DND-41 (cell line): ENCODE measurements around the gene SLC38A5.

Source experiments
- ATAC-seq: fragments of 200-7000 bp; cut with Tn5 transposase; 3 replicates; pipeline ENCODE4 v1.9.1; 2021; ENCODE audit warnings: low read depth; ENCODE audit not compliant: insufficient read depth
- DNase-seq: peaks from one replicate; pipeline ENCODE4 v3.0.0-alpha.2; 2020
- H2AFZ ChIP-seq: 2 replicates; pipeline ENCODE4 v1.6.0; 2012; ENCODE audit warnings: low read depth, low read length
- H3K27ac ChIP-seq: 2 replicates; pipeline ENCODE4 v1.5.1; 2012; ENCODE audit warnings: low read length, inconsistent platforms
- H3K27me3 ChIP-seq: fragments of 200-600 bp; sonication (generic); 2 replicates; pipeline ENCODE4 v1.6.0; 2012; ENCODE audit warnings: low read length, mild to moderate bottlenecking, inconsistent platforms; ENCODE audit not compliant: insufficient read depth, poor library complexity
- H3K36me3 ChIP-seq: 2 replicates; pipeline ENCODE4 v1.5.1; 2012; ENCODE audit warnings: low read length, inconsistent platforms; ENCODE audit not compliant: insufficient read depth
- H3K4me1 ChIP-seq: 2 replicates; pipeline ENCODE4 v1.5.1; 2012; ENCODE audit warnings: mild to moderate bottlenecking, low read length; ENCODE audit not compliant: insufficient read depth
- H3K4me2 ChIP-seq: 2 replicates; pipeline ENCODE4 v1.6.0; 2012; ENCODE audit warnings: mild to moderate bottlenecking, moderate library complexity, low read length, inconsistent platforms; ENCODE audit not compliant: insufficient read depth
- H3K4me3 ChIP-seq, 2 experiments: fragments of 200-600 bp in 1 of 2; shearing (Covaris generic) in 1 of 2; 2 replicates each; pipeline ENCODE4 v1.5.1; 2012 to 2016; ENCODE audit warnings: inconsistent platforms in 2 of 2, low read length in 2 of 2, mild to moderate bottlenecking in 2 of 2, low read depth in 1 of 2, moderate library complexity in 1 of 2
- H3K79me2 ChIP-seq: 2 replicates; pipeline ENCODE4 v1.6.0; 2012; ENCODE audit warnings: low read length, inconsistent platforms; ENCODE audit not compliant: insufficient read depth
- H3K9ac ChIP-seq: 2 replicates; pipeline ENCODE4 v1.6.0; 2012; ENCODE audit warnings: low read depth, mild to moderate bottlenecking, inconsistent platforms, low read length, moderate library complexity
- H3K9me3 ChIP-seq: 2 replicates; pipeline ENCODE4 v1.5.1; 2012; ENCODE audit warnings: low read length, moderate library complexity, mild to moderate bottlenecking, inconsistent platforms; ENCODE audit not compliant: insufficient read depth, severe bottlenecking
- H4K20me1 ChIP-seq: 2 replicates; pipeline ENCODE4 v1.6.0; 2012; ENCODE audit warnings: low read length; ENCODE audit not compliant: insufficient read depth
- CTCF ChIP-seq: IDR thresholded peaks from 2 replicates; pipeline ENCODE4 v1.5.1; 2012; ENCODE audit warnings: borderline replicate concordance, low read length, moderate library complexity, mild to moderate bottlenecking; ENCODE audit not compliant: poor library complexity, severe bottlenecking; ENCODE audit errors: extremely low read depth
- EZH2 ChIP-seq: IDR thresholded peaks from 3 replicates; pipeline ENCODE4 v1.6.1; 2012; ENCODE audit warnings: borderline replicate concordance, low read depth, mild to moderate bottlenecking, moderate library complexity, low read length, inconsistent platforms; ENCODE audit not compliant: severe bottlenecking

SLC38A5 gene

GRCh38 chrX:48468693-48469691 lies 1.1 kb downstream of the SLC38A5 start:
- Histone ChIP-seq H2AFZ (peak overlapping the region; percentile 82), H3K27me3 (no peaks in the 10 kb centered on the region), H3K9me3 (no peaks in the 10 kb centered on the region), H3K4me1 (peaks cover 37% of the 10 kb centered on the region), H3K79me2 (peaks cover 29% of the 10 kb centered on the region), H4K20me1 (no peaks in the 10 kb centered on the region), H3K9ac (peak overlapping the region; percentile 76), H3K4me3 (peak overlapping the region; percentile 76 to 86), H3K36me3 (peaks cover 19% of the 10 kb centered on the region), H3K27ac (peak overlapping the region; percentile 80), H3K4me2 (peak overlapping the region; percentile 74)
- peak; percentile 68 for ATAC-seq
- DNase-seq = peak; percentile 66
- TF ChIP-seq EZH2 (no peak), CTCF (peak; percentile 67)

GRCh38 chrX:48468247-48468671 lies 1.8 kb downstream of the SLC38A5 start:
- Histone ChIP-seq H3K9me3 (no peaks in the 10 kb centered on the region), H2AFZ (peak overlapping the region; percentile 82), H4K20me1 (no peaks in the 10 kb centered on the region), H3K36me3 (peaks cover 22% of the 10 kb centered on the region), H3K9ac (peak overlapping the region; percentile 76), H3K4me1 (peaks cover 31% of the 10 kb centered on the region), H3K4me3 (peak overlapping the region; percentile 76 to 86; a peak in 3 of 4 replicates), H3K79me2 (peaks cover 29% of the 10 kb centered on the region), H3K4me2 (peak overlapping the region; percentile 74), H3K27me3 (no peaks in the 10 kb centered on the region), H3K27ac (peak overlapping the region; percentile 80)
- TF ChIP-seq EZH2 (no peak), CTCF (no peak)
- ATAC-seq (peak; percentile 73), DNase-seq (peak; percentile 64)

GRCh38 chrX:48467281-48467761 lies 2.7 kb downstream of the SLC38A5 start:
- no peaks in the 10 kb centered on the region for H4K20me1 ChIP-seq
- no peak for ATAC-seq
- H3K9me3 ChIP-seq = no peaks in the 10 kb centered on the region
- no peaks in the 10 kb centered on the region for H3K27me3 ChIP-seq
- no peak for DNase-seq
- H3K36me3 ChIP-seq = peaks cover 28% of the 10 kb centered on the region
- 0 out of 2 replicates have a peak overlapping the region, but pooled peaks have one; percentile 80 for H3K27ac ChIP-seq
- H3K4me2 ChIP-seq = peak overlapping the region; percentile 74
- H3K79me2 ChIP-seq = peaks cover 29% of the 10 kb centered on the region
- peak overlapping the region in 1 of 2 experiments; percentile 86; a peak in 2 of 4 replicates for H3K4me3 ChIP-seq
- H2AFZ ChIP-seq = no peak overlapping the region
- peak overlapping the region; percentile 76; the same call in 1 of the 2 replicates for H3K9ac ChIP-seq
- TF ChIP-seq CTCF = no peak
- no peak for TF ChIP-seq EZH2
- H3K4me1 ChIP-seq = peaks cover 31% of the 10 kb centered on the region
